ENCODE results near the gene SLC22A17. TPM values are rescaled to one million over a fixed set of nuclear protein-coding genes. Genes with fewer than 3 reads are reported as not detected.

SLC22A17 gene
- total and polyA plus RNA-seq, 2 of the 13 experiments (the other 11 are each of a cell fraction or from before 2014, with no cell fraction given): 0.95 to 1.1 TPM

- TF ChIP-seq DDIT3 (CRISPR knock-in tag; IDR thresholded peaks at IDR 0.05) (no peak), ZNF547 (CRISPR knock-in tag; IDR thresholded peaks at IDR 0.05) (peak; percentile 91), ZNF784 (CRISPR knock-in tag; IDR thresholded peaks at IDR 0.05; ENCODE audit: borderline replicate concordance) (no peak), ZBTB37 (CRISPR knock-in tag; IDR thresholded peaks at IDR 0.05) (no peak), NCOR1 (IDR thresholded peaks at IDR 0.05; ENCODE audit: borderline replicate concordance, low read length) (no peak), PLRG1 (conservative IDR thresholded peaks at IDR 0.05) (no peak), AKNA (CRISPR knock-in tag; IDR thresholded peaks at IDR 0.05; ENCODE audit: borderline replicate concordance) (no peak), MLXIP (CRISPR knock-in tag; IDR thresholded peaks at IDR 0.05; ENCODE audit: borderline replicate concordance) (0 out of 2 replicates have a peak, but pooled peaks have one; percentile 28), REST (IDR thresholded peaks at IDR 0.05; ENCODE audit: borderline replicate concordance in 1 of 2, low read depth in 1 of 2, low read length in 2 of 2) (no peak), NFIC (IDR thresholded peaks at IDR 0.05; ENCODE audit: low read length) (no peak), ZFP1 (CRISPR knock-in tag; IDR thresholded peaks at IDR 0.05) (no peak), ZMYM3 (CRISPR knock-in tag; IDR thresholded peaks at IDR 0.05) (no peak), HES4 (CRISPR knock-in tag; IDR thresholded peaks at IDR 0.05; ENCODE audit: borderline replicate concordance) (no peak)
Measured at GRCh38 chr14:23379366-23380196, 26.9 kb upstream of the SLC22A17 start (continued).
